Vagina (tissue), 2 donors: Measurements from ENCODE around the gene NR2C1.

Experiments
- CTCF ChIP-seq, 3 experiments: fragments of 450-650 bp in 2 of 3; fragments of 200-600 bp in 1 of 3; sonication (generic) in 1 of 3; IDR thresholded peaks; one replicate each; pipeline ENCODE4 v1.5.1; 2017 to 2019; ENCODE audit warnings: antibody characterized with exemption in 3 of 3, mild to moderate bottlenecking in 2 of 3, moderate library complexity in 2 of 3
- POLR2A ChIP-seq, 2 donors: fragments of 450-650 bp; IDR thresholded peaks; one replicate each; pipeline ENCODE4 v1.6.1; 2017; ENCODE audit warnings: antibody characterized with exemption in 2 of 2, mild to moderate bottlenecking in 2 of 2, moderate library complexity in 2 of 2
- POLR2AphosphoS5 ChIP-seq, 2 donors: sonication (generic); formaldehyde crosslinking; IDR thresholded peaks; one replicate each; pipeline ENCODE4 v1.9.0; 2017; ENCODE audit warnings: antibody characterized with exemption in 2 of 2, mild to moderate bottlenecking in 2 of 2, low read depth in 1 of 2; ENCODE audit not compliant: insufficient read depth in 1 of 2

GRCh38 chr12:95022477-95022876 is 50.9 kb downstream of the NR2C1 start:
- TF ChIP-seq POLR2A (IDR thresholded peaks at IDR 0.05), result no peak
- TF ChIP-seq CTCF (IDR thresholded peaks at IDR 0.05), result no peak
- TF ChIP-seq POLR2AphosphoS5 (IDR thresholded peaks at IDR 0.05; ENCODE audit: insufficient read depth in 1 of 2, low read depth in 1 of 2), result no peak
